ENCODE measurements around the gene ZNRF3.

- TF ChIP-seq CTCF (IDR thresholded peaks at IDR 0.05; ENCODE audit: insufficient read depth, low read length, poor library complexity, severe bottlenecking) (no peak), EZH2phosphoT487 (conservative IDR thresholded peaks at IDR 0.05; ENCODE audit: low read length) (no peak)
These were observed 44.4 kb upstream of the ZNRF3 start for GRCh38 chr22:28838971-28839370.

Data from SU-DHL-6 (cell line).